H9 (cell line): ENCODE results near the gene PCYT1A. TPM values are rescaled to one million over a fixed set of nuclear protein-coding genes. Genes with fewer than 3 reads are reported as not detected.

Experiments
- DNase-seq: peaks from one replicate; pipeline ENCODE4 v3.0.0-alpha.2; 2017
- H2AFZ ChIP-seq: one replicate; pipeline ENCODE4 v1.6.1; 2013; ENCODE audit warnings: mild to moderate bottlenecking, low read length, control low read depth, moderate library complexity
- H2AK5ac ChIP-seq: 2 replicates; pipeline ENCODE4 v1.6.1; 2013; ENCODE audit warnings: low read length, control low read depth, mixed read lengths; ENCODE audit not compliant: insufficient read length
- H2BK120ac ChIP-seq: one replicate; pipeline ENCODE4 v1.6.1; 2013; ENCODE audit warnings: low read depth, mild to moderate bottlenecking, low read length, control low read depth, inconsistent platforms; ENCODE audit not compliant: poor library complexity, severe bottlenecking
- H2BK12ac ChIP-seq: 2 replicates; pipeline ENCODE4 v1.6.1; 2013; ENCODE audit warnings: low read length, control low read depth, mixed read lengths, low read depth; ENCODE audit not compliant: insufficient read length
- H2BK15ac ChIP-seq: 2 replicates; pipeline ENCODE4 v1.6.1; 2013; ENCODE audit warnings: low read depth, low read length, control low read depth
- H2BK20ac ChIP-seq: one replicate; pipeline ENCODE4 v1.6.1; 2013; ENCODE audit warnings: low read depth, mild to moderate bottlenecking, low read length, control low read depth, inconsistent platforms; ENCODE audit not compliant: poor library complexity, severe bottlenecking
- H2BK5ac ChIP-seq: 2 replicates; pipeline ENCODE4 v1.6.1; 2013; ENCODE audit warnings: low read length, control low read depth, mixed read lengths; ENCODE audit not compliant: insufficient read length
- H3K14ac ChIP-seq: 2 replicates; pipeline ENCODE4 v1.6.1; 2013; ENCODE audit warnings: low read length, control low read depth; ENCODE audit not compliant: insufficient read depth
- H3K18ac ChIP-seq: 2 replicates; pipeline ENCODE4 v1.6.1; 2013; ENCODE audit warnings: low read depth, mild to moderate bottlenecking, mixed read lengths, low read length, control low read depth; ENCODE audit not compliant: insufficient read length
- H3K23ac ChIP-seq: 2 replicates; pipeline ENCODE4 v1.6.1; 2013; ENCODE audit warnings: low read length, control low read depth, mixed read lengths, low read depth; ENCODE audit not compliant: insufficient read length
- H3K23me2 ChIP-seq: 2 replicates; pipeline ENCODE4 v1.6.1; 2013; ENCODE audit warnings: low read depth, mild to moderate bottlenecking, mixed read lengths, low read length, control low read depth; ENCODE audit not compliant: insufficient read length, poor library complexity, severe bottlenecking
- H3K27ac ChIP-seq: 2 replicates; pipeline ENCODE4 v1.5.1; 2013; ENCODE audit warnings: low read length, control low read depth, mixed read lengths, low read depth; ENCODE audit not compliant: insufficient read length
- H3K27me3 ChIP-seq: 2 replicates; pipeline ENCODE4 v1.6.1; 2013; ENCODE audit warnings: low read length, control low read depth, inconsistent platforms; ENCODE audit not compliant: insufficient read depth
- H3K4ac ChIP-seq: 2 replicates; pipeline ENCODE4 v1.6.1; 2013; ENCODE audit warnings: low read depth, mild to moderate bottlenecking, control low read depth, inconsistent platforms, low read length, moderate library complexity
- H3K4me1 ChIP-seq: 2 replicates; pipeline ENCODE4 v1.6.1; 2013; ENCODE audit warnings: low read length, control low read depth, inconsistent platforms; ENCODE audit not compliant: insufficient read depth
- H3K4me2 ChIP-seq: 2 replicates; pipeline ENCODE4 v1.6.1; 2013; ENCODE audit warnings: low read length, control low read depth, mixed read lengths; ENCODE audit not compliant: insufficient read length, insufficient read depth
- H3K56ac ChIP-seq: 2 replicates; pipeline ENCODE4 v1.6.1; 2013; ENCODE audit warnings: low read depth, mild to moderate bottlenecking, mixed read lengths, low read length, control low read depth; ENCODE audit not compliant: insufficient read length
- H3K79me1 ChIP-seq: 2 replicates; pipeline ENCODE4 v1.6.1; 2013; ENCODE audit warnings: low read depth, mild to moderate bottlenecking, moderate library complexity, low read length, control low read depth, inconsistent platforms; ENCODE audit not compliant: insufficient read depth, poor library complexity, severe bottlenecking
- H3K79me2 ChIP-seq: 2 replicates; pipeline ENCODE4 v1.6.1; 2013; ENCODE audit warnings: low read length, control low read depth, inconsistent platforms; ENCODE audit not compliant: insufficient read depth
- H3K9ac ChIP-seq: 2 replicates; pipeline ENCODE4 v1.6.1; 2013; ENCODE audit warnings: low read length, control low read depth, mixed read lengths; ENCODE audit not compliant: insufficient read length; ENCODE audit errors: extremely low read depth
- H3K9me3 ChIP-seq: one replicate; pipeline ENCODE4 v1.6.1; 2013; ENCODE audit warnings: low read depth, low read length, inconsistent platforms; ENCODE audit not compliant: control insufficient read depth
- H3T11ph ChIP-seq: one replicate; pipeline ENCODE4 v1.6.1; 2013; ENCODE audit warnings: mild to moderate bottlenecking, low read length, control low read depth, inconsistent platforms
- H4K20me1 ChIP-seq: one replicate; pipeline ENCODE4 v1.6.1; 2013; ENCODE audit not compliant: control insufficient read depth, insufficient read length, insufficient read depth
- H4K5ac ChIP-seq: 2 replicates; pipeline ENCODE4 v1.6.1; 2013; ENCODE audit warnings: low read depth, mild to moderate bottlenecking, mixed read lengths, low read length, control low read depth; ENCODE audit not compliant: insufficient read length
- H4K8ac ChIP-seq: replicated peaks from 2 replicates; pipeline ENCODE4 v1.6.1; 2013; ENCODE audit warnings: low read length, control low read depth, mixed read lengths, low read depth; ENCODE audit not compliant: insufficient read length
- H4K91ac ChIP-seq: 2 replicates; pipeline ENCODE4 v1.6.1; 2013; ENCODE audit warnings: low read depth, mild to moderate bottlenecking, moderate library complexity, mixed read lengths, low read length, control low read depth; ENCODE audit not compliant: insufficient read length
- H3K27ac Mint-ChIP-seq, 3 experiments: 2 replicates in 2 of 3; 3 replicates in 1 of 3; pipeline ENCODE4 v1.8.0; 2020 to 2021; ENCODE audit warnings: mixed read lengths in 3 of 3, mild to moderate bottlenecking in 1 of 3, moderate library complexity in 1 of 3
- H3K27me3 Mint-ChIP-seq: 2 replicates; pipeline ENCODE4 v1.8.0; 2021; ENCODE audit warnings: low read depth, mild to moderate bottlenecking, moderate library complexity, mixed read lengths
- H3K36me3 Mint-ChIP-seq, 3 experiments: 2 replicates in 2 of 3; 3 replicates in 1 of 3; pipeline ENCODE4 v1.8.0; 2020 to 2021; ENCODE audit warnings: low read depth in 3 of 3, mixed read lengths in 3 of 3; ENCODE audit not compliant: insufficient read depth in 1 of 3
- H3K4me1 Mint-ChIP-seq, 2 experiments: 2 replicates each; pipeline ENCODE4 v1.8.0; 2020; ENCODE audit warnings: mixed read lengths in 2 of 2
- H3K4me3 Mint-ChIP-seq, 2 experiments: 2 replicates in 1 of 2; 3 replicates in 1 of 2; pipeline ENCODE4 v1.8.0; 2020 to 2021; ENCODE audit warnings: mild to moderate bottlenecking in 2 of 2, mixed read lengths in 2 of 2, moderate library complexity in 1 of 2
- H3K9me3 Mint-ChIP-seq, 2 experiments: 2 replicates in 1 of 2; 3 replicates in 1 of 2; pipeline ENCODE4 v1.8.0; 2020; ENCODE audit warnings: mild to moderate bottlenecking in 2 of 2, mixed read lengths in 2 of 2, moderate library complexity in 1 of 2
- WGBS: extraction: QIAGEN DNeasy Blood & Tissue Kit; methylation state at CpG from one replicate; pipeline ENCODE4 v1.1.7; 2013; ENCODE audit warnings: missing lambda C conversion rate, low lambda C conversion rate, mixed read lengths; ENCODE audit not compliant: insufficient read length; ENCODE audit errors: extremely low coverage; 5-methylcytosine and 5-hydroxymethylcytosine counted together
- total RNA-seq: library from RNA; stranded (reverse); gene quantifications from 2 replicates; pipeline ENCODE4 v1.2.1, GENCODE V29; 2021
- TF ChIP-seq, protein P1 (sequence below): fragments of 200-600 bp; sonication (generic); conservative IDR thresholded peaks from 3 replicates; pipeline ENCODE4 v1.8.0; 2021; ENCODE audit warnings: antibody characterized with exemption, mild to moderate bottlenecking

PCYT1A gene
- total RNA-seq, 1 experiment from 2014 or later = 31.6 TPM

DNA sequence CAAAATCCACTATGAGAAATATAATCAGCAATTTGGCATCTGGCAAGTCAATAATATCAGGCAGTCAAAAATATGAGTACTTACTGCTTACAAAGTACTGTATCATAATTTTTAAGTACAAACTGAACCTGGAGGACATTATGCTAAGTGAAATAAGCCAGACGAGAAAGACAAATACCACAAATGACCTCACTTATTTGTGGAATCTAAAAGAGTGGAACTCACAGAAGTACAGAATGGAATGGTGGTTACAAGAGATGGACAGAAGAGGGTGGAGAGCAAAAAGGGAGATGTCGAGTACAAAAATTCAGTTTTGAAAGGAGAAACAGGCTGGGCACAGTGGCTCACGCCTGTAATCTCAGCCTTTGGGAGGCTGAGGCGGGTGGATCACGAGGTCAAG, 12.4 kb downstream of the PCYT1A start:
- Histone ChIP-seq H2BK120ac (no peak overlapping the region), H3K4me1 (peaks cover 3% of the 10 kb centered on the region; the same call in 1 of the 2 replicates), H2BK15ac (no peak overlapping the region), H2AFZ (no peak overlapping the region), H2BK20ac (no peak overlapping the region), H3K79me1 (peaks cover 3% of the 10 kb centered on the region), H4K8ac (no peak overlapping the region), H3K27me3 (no peaks in the 10 kb centered on the region), H2AK5ac (no peak overlapping the region), H3K14ac (no peak overlapping the region), H2BK5ac (no peak overlapping the region), H3K9me3 (peaks cover 6% of the 10 kb centered on the region), H3K23me2 (no peaks in the 10 kb centered on the region), H4K20me1 (no peaks in the 10 kb centered on the region), H3K56ac (no peak overlapping the region), H3K9ac (no peak overlapping the region), H3K4ac (no peak overlapping the region), H2BK12ac (no peak overlapping the region), H4K91ac (no peak overlapping the region), H3K4me2 (no peak overlapping the region), H3K27ac (no peak overlapping the region), H3K79me2 (no peaks in the 10 kb centered on the region; the same call in 1 of the 2 replicates), H3K18ac (no peak overlapping the region), H3T11ph (no peak overlapping the region), H3K23ac (no peak overlapping the region), H4K5ac (no peak overlapping the region)
- TF ChIP-seq, protein P1, sequence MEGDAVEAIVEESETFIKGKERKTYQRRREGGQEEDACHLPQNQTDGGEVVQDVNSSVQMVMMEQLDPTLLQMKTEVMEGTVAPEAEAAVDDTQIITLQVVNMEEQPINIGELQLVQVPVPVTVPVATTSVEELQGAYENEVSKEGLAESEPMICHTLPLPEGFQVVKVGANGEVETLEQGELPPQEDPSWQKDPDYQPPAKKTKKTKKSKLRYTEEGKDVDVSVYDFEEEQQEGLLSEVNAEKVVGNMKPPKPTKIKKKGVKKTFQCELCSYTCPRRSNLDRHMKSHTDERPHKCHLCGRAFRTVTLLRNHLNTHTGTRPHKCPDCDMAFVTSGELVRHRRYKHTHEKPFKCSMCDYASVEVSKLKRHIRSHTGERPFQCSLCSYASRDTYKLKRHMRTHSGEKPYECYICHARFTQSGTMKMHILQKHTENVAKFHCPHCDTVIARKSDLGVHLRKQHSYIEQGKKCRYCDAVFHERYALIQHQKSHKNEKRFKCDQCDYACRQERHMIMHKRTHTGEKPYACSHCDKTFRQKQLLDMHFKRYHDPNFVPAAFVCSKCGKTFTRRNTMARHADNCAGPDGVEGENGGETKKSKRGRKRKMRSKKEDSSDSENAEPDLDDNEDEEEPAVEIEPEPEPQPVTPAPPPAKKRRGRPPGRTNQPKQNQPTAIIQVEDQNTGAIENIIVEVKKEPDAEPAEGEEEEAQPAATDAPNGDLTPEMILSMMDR = no peak
- Mint-ChIP-seq H3K4me3 (no peak overlapping the region), H3K4me1 (peaks cover 4 to 8% of the 10 kb centered on the region in 2 experiments; a peak in 3 of 4 replicates), H3K27ac (peak overlapping the region in 1 of 3 experiments; percentile 4; a peak in 1 of 7 replicates), H3K36me3 (peaks cover 13 to 28% (median 15%) of the 10 kb centered on the region in 3 experiments; a peak in 6 of 7 replicates), H3K27me3 (no peaks in the 10 kb centered on the region), H3K9me3 (peaks cover 8 to 9% of the 10 kb centered on the region in 2 experiments; a peak in 4 of 5 replicates)
- DNase-seq = no peak
- WGBS = no CpG with 5 or more reads among the region's 5 CpGs
